Measurements from ENCODE around the gene TBC1D25.

Gene TBC1D25

GRCh38 chrX:48573690-48574269, 34.3 kb downstream of the TBC1D25 start:
- DNase-seq = no peak

DNA sequence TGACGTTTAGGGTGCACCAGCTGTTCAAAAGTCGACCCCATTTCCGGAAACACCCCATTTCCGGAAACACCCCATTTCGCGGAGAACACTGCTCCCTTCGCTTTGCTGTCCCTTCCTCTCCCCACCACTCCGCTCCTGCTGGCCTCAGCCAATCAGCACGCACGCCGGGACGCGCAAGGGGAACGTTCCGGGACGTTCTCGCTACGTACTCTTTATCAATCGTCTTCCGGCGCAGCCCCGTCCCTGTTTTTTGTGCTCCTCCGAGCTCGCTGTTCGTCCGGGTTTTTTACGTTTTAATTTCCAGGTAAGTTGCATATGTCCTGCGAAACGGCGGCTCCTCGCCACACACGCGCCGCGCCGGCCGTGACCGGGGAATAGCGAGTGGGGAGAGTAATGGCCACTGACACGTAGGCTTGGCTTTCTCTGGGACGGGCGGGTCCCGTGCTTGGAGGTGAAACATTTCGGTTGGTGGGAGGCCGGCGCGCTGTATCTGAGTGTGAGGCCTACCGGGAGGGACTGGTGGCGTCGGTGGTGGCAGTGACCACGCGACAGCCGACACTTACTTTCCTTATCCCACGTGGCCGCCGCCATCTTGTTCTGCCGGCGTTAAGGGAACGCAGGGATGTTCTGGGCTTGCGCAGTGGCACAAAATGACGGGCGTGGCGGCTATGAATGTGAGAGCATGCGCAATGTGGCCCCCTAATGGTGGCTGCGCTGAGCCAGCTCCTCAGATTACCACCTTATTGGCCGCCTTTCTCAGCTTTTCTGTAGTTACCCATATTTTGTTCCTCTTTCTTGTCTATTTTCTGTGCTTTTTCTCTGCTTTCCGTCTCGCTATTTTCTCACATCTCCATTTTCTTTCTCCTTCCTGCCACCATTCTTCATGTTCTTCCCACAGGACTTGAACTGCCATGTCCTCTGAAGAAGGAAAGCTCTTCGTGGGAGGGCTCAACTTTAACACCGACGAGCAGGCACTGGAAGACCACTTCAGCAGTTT, 35.1 kb downstream of the TBC1D25 start, which contains the start of gene RBM3:
Gene RBM3 (plus strand): TSS at position 215 of the 997 bp plus-strand sequence. CDS start 697 bp downstream, at position 912.
- peak; percentile 72 for DNase-seq

DNA sequence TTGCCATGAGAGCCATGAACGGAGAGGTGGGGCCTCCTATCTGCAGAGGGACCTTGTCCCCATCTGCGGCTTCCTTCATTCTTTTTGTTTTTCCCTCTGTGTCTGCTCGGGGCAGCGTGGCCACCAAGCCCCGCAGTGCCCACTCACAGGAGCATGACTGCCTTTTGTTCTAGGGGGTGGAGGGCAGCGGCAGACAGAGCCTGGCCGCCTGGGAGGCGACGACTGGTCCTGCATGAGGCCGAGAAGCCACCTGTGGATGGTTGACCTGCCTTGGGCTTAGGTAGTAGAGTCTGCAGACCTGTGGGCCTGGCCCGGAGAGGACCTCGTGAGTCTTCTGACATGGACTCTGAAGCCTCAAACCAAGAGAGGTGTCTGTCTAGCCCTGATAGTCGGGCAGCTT, 36.1 kb downstream of the TBC1D25 start:
- no peak for DNase-seq

GRCh38 chrX:48576108-48576507, 36.6 kb downstream of the TBC1D25 start:
- no peak for DNase-seq

DNA sequence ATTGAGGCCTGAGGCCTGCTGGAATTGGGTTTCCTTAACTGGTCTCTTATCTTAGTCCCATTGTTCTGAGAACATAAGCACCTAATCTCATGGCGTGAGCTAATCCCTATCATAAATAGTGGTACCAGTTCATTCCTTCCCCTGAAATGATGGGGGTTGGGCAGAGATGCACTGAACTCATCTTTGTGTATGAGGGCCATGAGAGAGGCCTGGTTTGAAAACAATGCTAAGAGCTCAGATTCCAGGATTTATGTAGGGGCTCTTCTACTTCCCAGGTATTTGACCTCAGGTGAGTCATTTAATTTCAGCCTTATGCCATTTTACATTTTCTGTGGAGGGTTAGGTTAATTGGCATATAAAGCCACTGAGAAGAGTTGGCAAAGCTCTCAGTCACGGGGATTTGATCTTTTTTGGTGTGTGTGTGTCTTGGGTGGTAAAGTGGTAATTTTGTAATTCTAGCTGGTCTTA, 39.2 kb downstream of the TBC1D25 start:
- DNase-seq = no peak

GRCh38 chrX:48579259-48579658, 39.7 kb downstream of the TBC1D25 start:
- no peak for DNase-seq

GRCh38 chrX:48580662-48581061, 41.1 kb downstream of the TBC1D25 start:
- DNase-seq = no peak

- DNase-seq = no peak
Measured at GRCh38 chrX:48584698-48585097, 45.2 kb downstream of the TBC1D25 start.

DNA sequence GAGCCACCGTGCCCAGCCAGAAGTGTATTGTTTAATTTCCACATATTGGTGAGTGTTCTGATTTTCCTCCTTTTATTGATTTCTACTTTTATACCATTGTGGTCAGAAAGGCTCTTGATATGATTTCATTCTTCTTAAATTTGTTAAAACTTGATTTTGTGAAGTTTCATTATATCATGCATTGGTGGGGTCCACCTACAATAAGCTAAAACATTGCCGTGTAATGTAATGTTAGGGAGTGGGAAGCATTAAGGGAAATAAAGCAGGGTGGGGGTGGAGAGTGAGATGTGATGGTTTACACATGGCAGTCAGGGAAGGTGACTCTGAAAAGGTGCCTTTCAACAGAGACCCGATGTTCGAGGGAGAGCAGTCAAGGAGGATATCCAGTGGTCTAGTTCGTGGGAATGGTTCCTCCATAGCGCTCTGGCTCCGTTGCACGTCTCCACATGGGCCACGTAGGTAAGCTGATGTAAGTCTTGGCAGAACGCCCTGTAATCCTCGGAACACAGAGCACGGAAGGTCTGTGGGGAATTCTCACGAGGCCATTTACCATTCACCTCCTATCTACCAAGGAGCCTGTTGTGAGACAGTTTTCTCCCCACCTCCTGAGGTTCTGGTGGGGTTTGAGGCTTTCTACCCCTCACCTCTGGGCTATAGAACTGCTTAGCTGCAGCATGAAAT, 50.1 kb downstream of the TBC1D25 start:
- DNase-seq = no peak

DNA sequence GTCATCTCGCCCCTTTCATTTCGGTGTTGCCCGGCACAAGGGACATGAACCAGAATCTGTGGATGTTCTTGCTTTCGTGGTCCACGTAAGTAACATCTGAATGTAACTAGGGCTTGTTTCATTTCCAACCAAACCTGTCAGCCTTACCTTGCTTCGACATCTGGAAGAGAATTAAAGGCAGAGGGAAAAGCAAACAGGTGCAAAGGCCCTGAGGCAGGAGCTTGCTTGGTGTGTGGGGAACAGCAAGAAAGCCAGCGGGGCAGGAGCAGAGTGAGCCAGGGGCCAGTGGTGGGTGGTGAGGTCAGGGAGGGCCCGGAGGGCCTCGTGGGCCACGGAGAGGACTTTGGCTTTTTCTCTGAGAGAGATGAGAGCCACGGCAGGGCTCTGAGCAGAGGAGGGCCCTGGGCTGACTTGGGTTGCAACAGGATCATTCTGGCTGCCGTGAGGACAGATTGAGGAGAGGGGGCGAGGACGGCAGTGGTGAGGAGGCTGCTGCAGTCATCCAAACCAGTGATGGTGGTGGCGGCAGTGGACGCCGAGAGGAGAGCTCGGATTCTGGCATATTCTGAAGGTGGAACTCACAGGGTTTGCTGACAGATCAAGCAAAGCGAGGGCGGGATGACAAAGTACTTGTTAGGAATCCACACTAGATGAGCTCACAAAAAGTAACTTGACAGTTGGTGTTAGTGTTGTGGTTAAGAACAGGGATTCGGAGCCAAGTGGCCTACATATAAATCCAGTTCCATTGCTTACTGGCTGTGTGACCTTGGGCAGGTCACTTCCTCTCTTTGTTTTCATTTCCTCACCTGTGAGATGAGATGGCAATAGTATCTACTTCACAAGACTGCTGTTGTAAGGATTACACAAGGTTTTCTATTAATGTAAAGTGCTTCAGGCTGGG, 50.9 kb downstream of the TBC1D25 start:
- DNase-seq = no peak

DNA sequence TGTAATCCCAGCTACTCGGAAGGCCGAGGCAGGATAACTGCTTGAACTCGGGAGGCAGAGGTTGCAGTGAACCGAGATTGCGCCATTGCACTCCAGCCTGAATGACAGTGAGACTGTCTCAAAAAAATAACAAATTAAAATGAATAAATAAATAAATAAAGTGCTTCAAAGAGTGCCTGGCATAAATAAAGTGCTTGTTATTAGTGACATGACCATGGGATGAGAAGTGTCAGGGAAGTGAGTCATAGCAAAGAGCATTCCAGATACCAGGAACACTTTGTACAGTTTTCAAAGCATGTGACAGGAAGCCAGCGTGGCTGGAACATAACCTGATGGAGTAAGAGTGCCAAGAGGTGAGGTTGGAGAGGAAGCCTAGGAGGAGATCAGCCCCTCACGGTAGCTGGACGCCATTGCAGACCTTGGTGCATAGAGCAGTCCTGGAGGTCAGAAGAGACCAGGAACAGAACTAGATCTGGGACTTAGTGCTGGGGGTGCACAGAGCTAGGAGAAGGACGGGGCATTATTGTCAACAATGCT, 51.8 kb downstream of the TBC1D25 start:
- DNase-seq = no peak

- DNase-seq = no peak
Measured at GRCh38 chrX:48592971-48593370, 53.5 kb downstream of the TBC1D25 start.

- DNase-seq = no peak
Measured at GRCh38 chrX:48595929-48596328, 56.4 kb downstream of the TBC1D25 start.

DNA sequence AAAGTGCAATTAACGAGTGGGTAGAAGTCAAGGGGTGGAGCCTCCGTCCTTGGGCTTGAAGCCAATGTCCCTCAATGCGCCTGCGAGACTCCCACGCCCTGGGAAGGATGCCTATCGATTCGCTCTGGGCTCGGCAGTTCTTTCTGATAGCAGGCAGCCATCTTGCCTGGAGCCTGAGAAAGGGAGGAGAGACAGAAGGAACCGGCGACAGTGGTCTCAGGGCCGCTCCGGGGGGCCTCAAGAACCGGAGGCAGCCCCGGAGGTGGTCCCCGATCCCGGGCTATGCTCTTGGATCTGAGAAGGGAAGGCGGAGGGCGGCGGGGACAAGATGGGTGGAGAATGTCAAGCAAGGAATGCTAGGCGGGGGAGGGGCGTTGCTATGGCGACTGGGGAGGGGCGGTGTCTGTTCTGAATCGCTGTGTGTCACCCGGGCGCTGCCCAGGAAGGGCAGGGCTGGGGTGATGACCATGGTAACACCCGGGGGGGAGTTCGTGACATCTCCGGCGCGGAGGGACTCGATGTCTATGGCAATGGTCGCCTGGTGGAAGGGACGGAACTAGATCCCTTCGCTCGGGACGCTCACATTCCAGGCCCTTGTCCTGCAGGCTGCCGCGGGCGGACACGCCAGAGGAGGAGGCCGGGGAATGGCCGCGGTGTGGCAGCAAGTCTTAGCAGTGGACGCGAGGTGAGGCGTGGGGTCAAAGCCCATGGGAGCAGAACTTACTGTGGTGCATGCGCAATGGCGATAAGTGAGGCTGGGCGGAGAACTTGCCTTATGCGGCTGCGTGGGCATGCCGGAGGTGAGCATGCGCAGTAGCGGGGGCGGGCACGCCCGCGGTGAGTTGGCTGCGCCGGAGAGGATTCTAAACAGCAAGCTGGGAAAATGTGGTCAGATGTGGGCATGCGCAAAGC, 58.1 kb downstream of the TBC1D25 start, which contains the start of gene WDR13:
Gene WDR13 (plus strand): TSS at position 140 of the 912 bp plus-strand sequence. CDS start 505 bp downstream, at position 645.
- DNase-seq = peak; percentile 72

DNA sequence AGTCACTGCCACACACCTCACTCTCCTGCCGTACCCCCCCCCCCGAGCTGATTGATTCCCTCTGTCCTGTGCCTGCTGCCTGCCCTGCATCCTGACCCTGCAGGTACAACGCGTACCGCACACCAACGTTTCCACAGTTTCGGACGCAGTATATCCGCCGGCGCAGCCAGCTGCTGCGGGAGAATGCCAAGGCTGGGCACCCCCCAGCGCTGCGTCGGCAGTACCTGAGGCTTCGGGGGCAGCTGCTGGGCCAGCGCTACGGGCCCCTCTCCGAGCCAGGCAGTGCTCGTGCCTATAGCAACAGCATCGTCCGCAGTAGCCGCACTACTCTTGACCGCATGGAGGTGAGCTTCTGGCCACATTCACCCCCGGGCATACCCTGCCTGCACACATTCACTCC, 59.1 kb downstream of the TBC1D25 start:
- no peak for DNase-seq

GRCh38 chrX:48599341-48599740, 59.8 kb downstream of the TBC1D25 start:
- no peak for DNase-seq

DNA sequence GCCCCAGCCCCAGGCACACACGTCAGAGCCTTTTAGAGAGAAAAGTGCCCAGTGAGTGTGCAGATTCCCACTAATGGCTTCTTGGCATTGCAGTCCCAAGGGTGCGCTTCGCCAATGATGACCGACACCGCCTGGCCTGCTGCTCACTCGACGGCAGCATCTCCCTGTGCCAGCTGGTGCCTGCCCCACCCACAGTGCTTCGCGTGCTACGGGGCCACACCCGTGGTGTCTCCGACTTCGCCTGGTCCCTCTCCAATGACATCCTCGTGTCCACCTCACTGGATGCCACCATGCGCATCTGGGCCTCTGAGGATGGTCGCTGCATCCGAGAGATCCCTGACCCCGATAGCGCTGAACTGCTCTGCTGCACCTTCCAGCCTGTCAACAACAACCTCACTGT, 60.7 kb downstream of the TBC1D25 start:
- DNase-seq = no peak

DNA sequence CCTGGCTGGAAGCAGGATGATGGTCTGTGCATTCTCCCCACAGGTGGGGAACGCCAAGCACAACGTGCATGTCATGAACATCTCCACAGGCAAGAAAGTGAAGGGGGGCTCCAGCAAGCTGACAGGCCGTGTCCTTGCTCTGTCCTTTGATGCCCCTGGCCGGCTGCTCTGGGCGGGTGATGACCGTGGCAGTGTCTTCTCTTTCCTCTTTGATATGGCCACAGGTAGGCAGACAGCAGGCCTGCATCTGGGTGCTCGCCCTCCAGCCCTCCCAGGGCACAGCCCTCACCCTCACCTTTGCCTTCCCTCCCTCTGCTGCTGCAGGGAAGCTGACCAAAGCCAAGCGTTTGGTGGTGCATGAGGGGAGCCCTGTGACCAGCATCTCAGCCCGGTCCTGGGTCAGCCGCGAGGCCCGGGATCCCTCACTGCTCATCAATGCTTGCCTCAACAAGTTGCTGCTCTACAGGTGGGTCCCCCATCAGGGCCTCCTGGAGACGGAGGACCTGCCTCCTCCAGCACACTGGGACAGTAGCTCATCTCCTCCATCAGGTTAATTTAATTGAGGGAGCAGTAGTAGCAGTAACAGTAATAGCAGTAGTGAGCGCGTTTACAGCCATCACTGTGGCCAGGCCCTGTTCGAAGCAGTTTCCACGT, 62.4 kb downstream of the TBC1D25 start:
- DNase-seq = no peak

DNA sequence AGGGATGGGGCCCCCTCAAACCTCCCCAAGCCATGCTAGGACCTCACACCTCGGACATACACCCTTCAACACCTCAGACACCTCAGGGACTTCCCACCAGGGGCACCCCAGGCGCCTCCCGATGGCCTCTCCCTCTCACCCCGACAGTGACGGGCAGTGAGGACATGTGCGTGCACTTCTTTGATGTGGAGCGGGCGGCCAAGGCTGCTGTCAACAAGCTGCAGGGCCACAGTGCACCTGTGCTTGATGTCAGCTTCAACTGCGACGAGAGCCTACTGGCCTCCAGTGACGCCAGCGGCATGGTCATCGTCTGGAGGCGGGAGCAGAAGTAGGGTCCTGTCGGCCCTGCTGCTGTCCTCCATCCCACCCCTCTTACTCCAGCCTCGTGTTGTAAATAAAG, 65.2 kb downstream of the TBC1D25 start:
- DNase-seq = no peak

DNA sequence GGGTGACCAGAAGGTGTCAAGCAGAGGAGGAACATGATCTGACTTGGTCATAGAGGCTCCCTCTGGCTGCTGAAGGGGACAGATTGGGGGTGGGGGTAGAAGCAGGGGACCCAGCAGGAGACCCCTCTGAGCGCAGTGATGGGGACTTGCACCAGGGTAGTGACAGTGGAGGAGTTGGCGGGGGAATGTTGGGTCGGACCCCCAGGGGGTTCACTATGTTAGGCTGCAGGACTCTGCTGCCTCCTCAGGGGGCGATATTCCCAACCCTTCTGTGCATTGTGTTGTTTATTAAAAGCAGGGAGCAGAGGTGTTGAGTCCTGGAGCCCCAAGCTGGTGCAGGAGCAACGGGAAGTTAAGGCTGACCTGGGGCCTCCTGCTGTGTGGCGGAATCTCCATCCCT, 66.6 kb downstream of the TBC1D25 start:
- DNase-seq = no peak
